Osteoblast (primary cell): ENCODE results near the gene SORCS2. TPM values are rescaled to one million over a fixed set of nuclear protein-coding genes. Genes with fewer than 3 reads are reported as not detected.

Experiments used
- DNase-seq: peaks from one replicate; pipeline ENCODE4 v3.0.0; 2011; ENCODE audit warnings: low spot score, mixed read lengths; ENCODE audit not compliant: insufficient read length; ENCODE audit errors: missing footprints
- H2AFZ ChIP-seq: 2 replicates; pipeline ENCODE4 v1.6.0; 2011; ENCODE audit warnings: mild to moderate bottlenecking, low read length
- H3K27ac ChIP-seq: 2 replicates; pipeline ENCODE4 v1.5.1; 2011; ENCODE audit warnings: mild to moderate bottlenecking, low read depth, low read length, moderate library complexity
- H3K27me3 ChIP-seq: 2 replicates; pipeline ENCODE4 v1.6.0; 2012; ENCODE audit warnings: mild to moderate bottlenecking, control low read depth, inconsistent platforms, low read length, moderate library complexity; ENCODE audit not compliant: insufficient read depth
- H3K36me3 ChIP-seq: 2 replicates; pipeline ENCODE4 v1.5.1; 2011; ENCODE audit warnings: mild to moderate bottlenecking, low read length, control low read depth, moderate library complexity; ENCODE audit not compliant: insufficient read depth
- H3K4me1 ChIP-seq: 2 replicates; pipeline ENCODE4 v1.5.1; 2011; ENCODE audit warnings: mild to moderate bottlenecking, low read length, control low read depth, moderate library complexity; ENCODE audit not compliant: insufficient read depth
- H3K4me2 ChIP-seq: 2 replicates; pipeline ENCODE4 v1.6.0; 2011; ENCODE audit warnings: mild to moderate bottlenecking, low read length; ENCODE audit not compliant: insufficient read depth
- H3K4me3 ChIP-seq: fragments of 200-600 bp; sonication (generic); 3 replicates; pipeline ENCODE4 v1.5.1; 2012; ENCODE audit warnings: mild to moderate bottlenecking, low read length, inconsistent platforms; ENCODE audit not compliant: insufficient read depth
- H3K79me2 ChIP-seq: 2 replicates; pipeline ENCODE4 v1.6.0; 2012; ENCODE audit warnings: mild to moderate bottlenecking, low read length, control low read depth, inconsistent platforms; ENCODE audit not compliant: insufficient read depth
- H3K9me3 ChIP-seq: 2 replicates; pipeline ENCODE4 v1.5.1; 2011; ENCODE audit warnings: low read depth, low read length, control low read depth
- H4K20me1 ChIP-seq: 2 replicates; pipeline ENCODE4 v1.6.0; 2012; ENCODE audit warnings: mild to moderate bottlenecking, low read length, control low read depth; ENCODE audit not compliant: insufficient read depth
- total RNA-seq: library from RNA; depleted of rRNA; stranded (reverse); fragments of >200 nt; gene quantifications from 2 replicates; pipeline ENCODE4 v1.2.3, GENCODE V29; 2012
- TF ChIP-seq, protein P1 (sequence below): IDR thresholded peaks from 2 replicates; pipeline ENCODE4 v1.5.1; 2011; ENCODE audit warnings: mild to moderate bottlenecking, low read depth, low read length, moderate library complexity; ENCODE audit errors: extremely low read depth

SORCS2 gene
- total RNA-seq, 1 donor, result 9.0 TPM

DNA sequence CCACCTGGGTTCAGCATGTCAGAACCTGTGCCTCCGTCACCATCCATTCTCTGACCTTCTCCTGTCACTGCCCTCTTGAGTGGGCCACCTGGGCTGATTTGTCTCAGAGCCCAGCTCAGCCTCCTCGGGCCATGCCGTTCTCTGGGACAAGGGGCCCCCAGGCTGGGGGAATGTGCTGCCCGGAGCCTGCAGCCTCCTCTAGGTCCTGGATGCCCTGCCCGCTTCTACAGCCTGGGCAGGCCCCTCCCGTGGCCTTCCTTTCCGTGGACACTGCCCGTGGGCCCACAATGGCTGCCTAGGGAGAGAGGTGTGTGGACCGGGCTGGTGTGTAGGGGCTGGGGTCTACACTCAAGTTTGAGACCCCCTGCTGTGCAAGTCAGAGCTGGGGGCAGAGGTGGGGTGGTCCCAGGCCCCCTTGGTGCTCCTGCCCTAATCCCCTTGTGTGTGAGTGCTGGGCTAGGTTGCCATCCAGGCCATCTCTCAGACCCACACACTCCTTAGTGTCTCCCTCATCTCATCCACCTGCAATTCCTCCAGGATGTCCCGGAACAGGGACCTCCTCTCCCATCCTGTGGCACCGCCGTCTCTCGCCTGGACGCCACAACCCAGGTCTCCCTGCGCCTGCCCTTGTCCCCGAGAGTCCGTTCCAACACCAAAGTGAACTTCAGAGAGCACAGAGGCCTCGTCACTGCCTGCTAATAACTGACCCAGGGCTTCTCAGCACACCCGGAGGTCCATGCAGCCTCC lies 230.0 kb downstream of the SORCS2 start:
- Histone ChIP-seq H3K4me1 (no peaks in the 10 kb centered on the region), H3K27me3 (no peaks in the 10 kb centered on the region), H2AFZ (no peak overlapping the region), H3K79me2 (no peaks in the 10 kb centered on the region), H3K4me2 (no peak overlapping the region), H3K27ac (no peak overlapping the region), H3K36me3 (no peaks in the 10 kb centered on the region), H3K9me3 (peaks cover 4% of the 10 kb centered on the region), H4K20me1 (no peaks in the 10 kb centered on the region), H3K4me3 (no peak overlapping the region)
- TF ChIP-seq, protein P1, sequence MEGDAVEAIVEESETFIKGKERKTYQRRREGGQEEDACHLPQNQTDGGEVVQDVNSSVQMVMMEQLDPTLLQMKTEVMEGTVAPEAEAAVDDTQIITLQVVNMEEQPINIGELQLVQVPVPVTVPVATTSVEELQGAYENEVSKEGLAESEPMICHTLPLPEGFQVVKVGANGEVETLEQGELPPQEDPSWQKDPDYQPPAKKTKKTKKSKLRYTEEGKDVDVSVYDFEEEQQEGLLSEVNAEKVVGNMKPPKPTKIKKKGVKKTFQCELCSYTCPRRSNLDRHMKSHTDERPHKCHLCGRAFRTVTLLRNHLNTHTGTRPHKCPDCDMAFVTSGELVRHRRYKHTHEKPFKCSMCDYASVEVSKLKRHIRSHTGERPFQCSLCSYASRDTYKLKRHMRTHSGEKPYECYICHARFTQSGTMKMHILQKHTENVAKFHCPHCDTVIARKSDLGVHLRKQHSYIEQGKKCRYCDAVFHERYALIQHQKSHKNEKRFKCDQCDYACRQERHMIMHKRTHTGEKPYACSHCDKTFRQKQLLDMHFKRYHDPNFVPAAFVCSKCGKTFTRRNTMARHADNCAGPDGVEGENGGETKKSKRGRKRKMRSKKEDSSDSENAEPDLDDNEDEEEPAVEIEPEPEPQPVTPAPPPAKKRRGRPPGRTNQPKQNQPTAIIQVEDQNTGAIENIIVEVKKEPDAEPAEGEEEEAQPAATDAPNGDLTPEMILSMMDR, result no peak
- peak; percentile 72 for DNase-seq

- no peak overlapping the region for H3K27ac ChIP-seq
- no peaks in the 10 kb centered on the region for H3K27me3 ChIP-seq
- TF ChIP-seq, protein P1, result no peak
- no peak overlapping the region for H3K4me2 ChIP-seq
- H3K79me2 ChIP-seq, result no peaks in the 10 kb centered on the region
- H3K4me1 ChIP-seq, result no peaks in the 10 kb centered on the region
- no peak overlapping the region for H2AFZ ChIP-seq
- H4K20me1 ChIP-seq, result no peaks in the 10 kb centered on the region
- H3K36me3 ChIP-seq, result no peaks in the 10 kb centered on the region
- DNase-seq, result peak; percentile 76
- H3K9me3 ChIP-seq, result peaks cover 4% of the 10 kb centered on the region
- H3K4me3 ChIP-seq, result no peak overlapping the region
Measured at GRCh38 chr4:7422898-7423180, 230.5 kb downstream of the SORCS2 start.

GRCh38 chr4:7423391-7423790 lies 231.1 kb downstream of the SORCS2 start:
- H3K4me3 ChIP-seq, result no peak overlapping the region
- no peaks in the 10 kb centered on the region for H3K36me3 ChIP-seq
- H4K20me1 ChIP-seq, result no peaks in the 10 kb centered on the region
- H3K9me3 ChIP-seq, result peaks cover 4% of the 10 kb centered on the region
- H3K27ac ChIP-seq, result no peak overlapping the region
- TF ChIP-seq, protein P1, result no peak
- H2AFZ ChIP-seq, result no peak overlapping the region
- H3K4me1 ChIP-seq, result no peaks in the 10 kb centered on the region
- no peak overlapping the region for H3K4me2 ChIP-seq
- DNase-seq, result peak; percentile 42
- H3K27me3 ChIP-seq, result no peaks in the 10 kb centered on the region
- no peaks in the 10 kb centered on the region for H3K79me2 ChIP-seq

DNA sequence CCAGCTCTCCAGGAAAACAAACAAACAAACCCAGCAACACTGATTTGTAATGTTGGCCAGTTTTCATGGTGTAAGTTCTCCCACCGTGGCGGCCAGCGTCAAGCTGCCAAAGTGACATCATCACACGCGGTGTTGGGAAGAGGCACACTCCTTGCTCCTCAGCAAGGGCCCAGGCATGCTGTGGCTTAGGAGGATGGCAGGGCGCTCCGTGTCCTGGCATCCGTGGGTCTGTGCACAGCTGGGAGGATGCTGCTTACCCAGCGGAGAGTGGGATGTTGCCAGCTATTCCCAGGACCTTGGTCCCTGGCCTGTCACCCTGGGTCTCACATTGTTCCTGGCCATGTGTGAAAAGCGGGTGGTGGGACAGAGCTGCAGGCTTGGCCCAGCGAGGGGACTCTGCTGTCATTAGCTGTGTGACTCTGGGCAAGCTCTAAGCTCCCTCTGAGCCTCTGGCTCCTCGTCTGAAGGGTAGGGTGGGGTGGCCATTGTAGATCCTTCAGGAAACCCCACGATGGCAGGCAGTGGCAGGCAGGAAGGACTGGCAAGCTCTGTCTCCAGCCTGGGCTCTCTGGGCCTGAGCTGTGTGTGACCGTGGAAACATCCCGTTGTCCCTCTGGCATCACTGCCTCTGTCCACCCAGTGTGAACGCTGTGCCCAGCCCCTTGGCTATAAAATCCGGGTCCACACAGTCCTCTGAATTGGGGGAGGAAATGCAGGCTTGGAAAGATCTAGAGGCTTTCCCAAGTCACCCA lies 231.6 kb downstream of the SORCS2 start:
- Histone ChIP-seq H3K27me3 (no peaks in the 10 kb centered on the region), H2AFZ (no peak overlapping the region), H3K9me3 (no peaks in the 10 kb centered on the region), H3K27ac (no peak overlapping the region), H4K20me1 (no peaks in the 10 kb centered on the region), H3K79me2 (no peaks in the 10 kb centered on the region), H3K4me1 (no peaks in the 10 kb centered on the region), H3K4me3 (no peak overlapping the region), H3K4me2 (no peak overlapping the region), H3K36me3 (no peaks in the 10 kb centered on the region)
- TF ChIP-seq, protein P1, result no peak
- DNase-seq, result peak; percentile 72
